ENCODE results near the gene IWS1.
"Not testable (repeated sequence)": the region's sequence is repeated elsewhere in the genome, so short reads cannot be mapped to it uniquely, and the experiment has no call there.

The IWS1 gene

GRCh38 chr2:127526132-127527000, at the start of gene IWS1:
IWS1 (minus strand) TSS chr2:127526489; CDS start chr2:127526208, 281 bp downstream.
- H3K27me3 ChIP-seq (ENCODE audit: control insufficient read depth in 1 of 2, insufficient read depth in 2 of 2, low read length in 2 of 2), result no peaks in the 10 kb centered on the region
- H3K4me1 ChIP-seq (ENCODE audit: control insufficient read depth in 1 of 2, insufficient read depth in 2 of 2, low read length in 2 of 2), result peaks cover 34 to 35% of the 10 kb centered on the region in 2 donors
- no peaks in the 10 kb centered on the region for H3K9me3 ChIP-seq (ENCODE audit: control insufficient read depth in 1 of 2, low read length in 2 of 2)
- H3K9ac ChIP-seq (ENCODE audit: low read depth in 1 of 2, low read length in 2 of 2), result peak within 1 kb of the TSS; percentile 87 to 90
- peak within 1 kb of the TSS; percentile 91 for H3K27ac ChIP-seq (ENCODE audit: low read depth, low read length)
- H3K36me3 ChIP-seq (ENCODE audit: control insufficient read depth in 1 of 2, insufficient read depth in 2 of 2, low read length in 2 of 2), result peaks cover 6 to 21% of the 10 kb centered on the region in 2 donors
- peak within 1 kb of the TSS; percentile 90 to 91 for H3K4me3 ChIP-seq (ENCODE audit: low read depth in 1 of 2, low read length in 2 of 2)

GRCh38 chr2:127575941-127576432, 49.7 kb upstream of the IWS1 start:
- no peaks in the 10 kb centered on the region for H3K9me3 ChIP-seq (ENCODE audit: control insufficient read depth in 1 of 2, low read length in 2 of 2)
- H3K4me1 ChIP-seq (ENCODE audit: control insufficient read depth in 1 of 2, insufficient read depth in 2 of 2, low read length in 2 of 2), result no peaks in the 10 kb centered on the region
- H3K27me3 ChIP-seq (ENCODE audit: control insufficient read depth in 1 of 2, insufficient read depth in 2 of 2, low read length in 2 of 2), result no peaks in the 10 kb centered on the region
- H3K4me3 ChIP-seq (ENCODE audit: low read depth in 1 of 2, low read length in 2 of 2), result no peak overlapping the region
- peaks cover 33 to 43% of the 10 kb centered on the region in 2 donors for H3K36me3 ChIP-seq (ENCODE audit: control insufficient read depth in 1 of 2, insufficient read depth in 2 of 2, low read length in 2 of 2)
- H3K9ac ChIP-seq (ENCODE audit: low read depth in 1 of 2, low read length in 2 of 2), result no peak overlapping the region
- no peak overlapping the region for H3K27ac ChIP-seq (ENCODE audit: low read depth, low read length)

GRCh38 chr2:127575185-127575765, 49.0 kb upstream of the IWS1 start:
- Histone ChIP-seq H3K9me3 (ENCODE audit: control insufficient read depth in 1 of 2, low read length in 2 of 2) (no peaks in the 10 kb centered on the region), H3K4me1 (ENCODE audit: control insufficient read depth in 1 of 2, insufficient read depth in 2 of 2, low read length in 2 of 2) (no peaks in the 10 kb centered on the region), H3K9ac (ENCODE audit: low read depth in 1 of 2, low read length in 2 of 2) (no peak overlapping the region), H3K4me3 (ENCODE audit: low read depth in 1 of 2, low read length in 2 of 2) (no peak overlapping the region), H3K27me3 (ENCODE audit: control insufficient read depth in 1 of 2, insufficient read depth in 2 of 2, low read length in 2 of 2) (no peaks in the 10 kb centered on the region), H3K36me3 (ENCODE audit: control insufficient read depth in 1 of 2, insufficient read depth in 2 of 2, low read length in 2 of 2) (peaks cover 33 to 46% of the 10 kb centered on the region in 2 donors), H3K27ac (ENCODE audit: low read depth, low read length) (no peak overlapping the region)

- no peaks in the 10 kb centered on the region for H3K9me3 ChIP-seq (ENCODE audit: control insufficient read depth in 1 of 2, low read length in 2 of 2)
- peaks cover 37 to 45% of the 10 kb centered on the region in 2 donors for H3K36me3 ChIP-seq (ENCODE audit: control insufficient read depth in 1 of 2, insufficient read depth in 2 of 2, low read length in 2 of 2)
- H3K4me3 ChIP-seq (ENCODE audit: low read depth in 1 of 2, low read length in 2 of 2), result no peak overlapping the region
- no peaks in the 10 kb centered on the region for H3K27me3 ChIP-seq (ENCODE audit: control insufficient read depth in 1 of 2, insufficient read depth in 2 of 2, low read length in 2 of 2)
- no peak overlapping the region for H3K27ac ChIP-seq (ENCODE audit: low read depth, low read length)
- H3K4me1 ChIP-seq (ENCODE audit: control insufficient read depth in 1 of 2, insufficient read depth in 2 of 2, low read length in 2 of 2), result no peaks in the 10 kb centered on the region
- no peak overlapping the region for H3K9ac ChIP-seq (ENCODE audit: low read depth in 1 of 2, low read length in 2 of 2)
These were observed 48.4 kb upstream of the IWS1 start for GRCh38 chr2:127574656-127575055.

GRCh38 chr2:127573771-127574170, 47.5 kb upstream of the IWS1 start:
- peaks cover 41 to 49% of the 10 kb centered on the region in 2 donors for H3K36me3 ChIP-seq (ENCODE audit: control insufficient read depth in 1 of 2, insufficient read depth in 2 of 2, low read length in 2 of 2)
- no peak overlapping the region for H3K27ac ChIP-seq (ENCODE audit: low read depth, low read length)
- H3K9ac ChIP-seq (ENCODE audit: low read depth in 1 of 2, low read length in 2 of 2), result no peak overlapping the region

GRCh38 chr2:127573298-127573697, 47.0 kb upstream of the IWS1 start:
- Histone ChIP-seq H3K27me3 (ENCODE audit: control insufficient read depth in 1 of 2, insufficient read depth in 2 of 2, low read length in 2 of 2) (no peaks in the 10 kb centered on the region), H3K9me3 (ENCODE audit: control insufficient read depth in 1 of 2, low read length in 2 of 2) (no peaks in the 10 kb centered on the region), H3K9ac (ENCODE audit: low read depth in 1 of 2, low read length in 2 of 2) (no peak overlapping the region), H3K4me3 (ENCODE audit: low read depth in 1 of 2, low read length in 2 of 2) (no peak overlapping the region), H3K36me3 (ENCODE audit: control insufficient read depth in 1 of 2, insufficient read depth in 2 of 2, low read length in 2 of 2) (peaks cover 42 to 50% of the 10 kb centered on the region in 2 donors), H3K27ac (ENCODE audit: low read depth, low read length) (no peak overlapping the region), H3K4me1 (ENCODE audit: control insufficient read depth in 1 of 2, insufficient read depth in 2 of 2, low read length in 2 of 2) (no peaks in the 10 kb centered on the region)

More at GRCh38 chr2:127573771-127574170, 47.5 kb upstream of the IWS1 start:
- Histone ChIP-seq H3K4me1 (ENCODE audit: control insufficient read depth in 1 of 2, insufficient read depth in 2 of 2, low read length in 2 of 2) (no peaks in the 10 kb centered on the region), H3K4me3 (ENCODE audit: low read depth in 1 of 2, low read length in 2 of 2) (no peak overlapping the region), H3K9me3 (ENCODE audit: control insufficient read depth in 1 of 2, low read length in 2 of 2) (no peaks in the 10 kb centered on the region), H3K27me3 (ENCODE audit: control insufficient read depth in 1 of 2, insufficient read depth in 2 of 2, low read length in 2 of 2) (no peaks in the 10 kb centered on the region)

GRCh38 chr2:127572841-127573240, 46.6 kb upstream of the IWS1 start:
- Histone ChIP-seq H3K9me3 (ENCODE audit: control insufficient read depth in 1 of 2, low read length in 2 of 2) (no peaks in the 10 kb centered on the region), H3K36me3 (ENCODE audit: control insufficient read depth in 1 of 2, insufficient read depth in 2 of 2, low read length in 2 of 2) (peaks cover 42 to 51% of the 10 kb centered on the region in 2 donors), H3K27ac (ENCODE audit: low read depth, low read length) (no peak overlapping the region), H3K9ac (ENCODE audit: low read depth in 1 of 2, low read length in 2 of 2) (no peak overlapping the region), H3K4me1 (ENCODE audit: control insufficient read depth in 1 of 2, insufficient read depth in 2 of 2, low read length in 2 of 2) (no peaks in the 10 kb centered on the region), H3K27me3 (ENCODE audit: control insufficient read depth in 1 of 2, insufficient read depth in 2 of 2, low read length in 2 of 2) (no peaks in the 10 kb centered on the region), H3K4me3 (ENCODE audit: low read depth in 1 of 2, low read length in 2 of 2) (no peak overlapping the region)

- H3K36me3 ChIP-seq (ENCODE audit: control insufficient read depth in 1 of 2, insufficient read depth in 2 of 2, low read length in 2 of 2), result peaks cover 42 to 52% of the 10 kb centered on the region in 2 donors
- not testable (repeated sequence) for H3K4me3 ChIP-seq (ENCODE audit: low read depth in 1 of 2, low read length in 2 of 2); H3K27ac ChIP-seq (ENCODE audit: low read depth, low read length); H3K9ac ChIP-seq (ENCODE audit: low read depth in 1 of 2, low read length in 2 of 2); H3K27me3 ChIP-seq (ENCODE audit: control insufficient read depth in 1 of 2, insufficient read depth in 2 of 2, low read length in 2 of 2); H3K4me1 ChIP-seq (ENCODE audit: control insufficient read depth in 1 of 2, insufficient read depth in 2 of 2, low read length in 2 of 2); H3K9me3 ChIP-seq (ENCODE audit: control insufficient read depth in 1 of 2, low read length in 2 of 2)
These were observed 46.1 kb upstream of the IWS1 start for GRCh38 chr2:127572352-127572751.

- Histone ChIP-seq H3K4me3 (ENCODE audit: low read depth in 1 of 2, low read length in 2 of 2) (no peak overlapping the region), H3K36me3 (ENCODE audit: control insufficient read depth in 1 of 2, insufficient read depth in 2 of 2, low read length in 2 of 2) (peaks cover 44 to 63% of the 10 kb centered on the region in 2 donors), H3K9ac (ENCODE audit: low read depth in 1 of 2, low read length in 2 of 2) (no peak overlapping the region), H3K27ac (ENCODE audit: low read depth, low read length) (no peak overlapping the region), H3K27me3 (ENCODE audit: control insufficient read depth in 1 of 2, insufficient read depth in 2 of 2, low read length in 2 of 2) (no peaks in the 10 kb centered on the region), H3K9me3 (ENCODE audit: control insufficient read depth in 1 of 2, low read length in 2 of 2) (no peaks in the 10 kb centered on the region), H3K4me1 (ENCODE audit: control insufficient read depth in 1 of 2, insufficient read depth in 2 of 2, low read length in 2 of 2) (no peaks in the 10 kb centered on the region)
These were observed 44.3 kb upstream of the IWS1 start for GRCh38 chr2:127570282-127571250.

Data from duodenal mucosa (tissue), 2 donors.